RPMI7951 (cell line): Measurements from ENCODE around the gene SEMA6A. TPM values are rescaled to one million over a fixed set of nuclear protein-coding genes. Genes with fewer than 3 reads are reported as not detected.
"Not testable (repeated sequence)": the region's sequence is repeated elsewhere in the genome, so short reads cannot be mapped to it uniquely, and the experiment has no call there.

Source experiments
- DNase-seq: peaks from one replicate; pipeline ENCODE4 v3.0.0-alpha.2; 2012; ENCODE audit warnings: low read depth
- total RNA-seq: library from RNA; depleted of rRNA; stranded (reverse); fragments of >200 nt; shearing (Covaris generic); gene quantifications from 2 replicates; pipeline ENCODE4 v1.2.3, GENCODE V29; 2014

Gene SEMA6A
- total RNA-seq, 1 experiment from 2014 or later = 0.12 TPM

GRCh38 chr5:116553366-116553765, 21.3 kb downstream of the SEMA6A start:
- no peak for DNase-seq

- no peak for DNase-seq
These were observed 24.5 kb downstream of the SEMA6A start for GRCh38 chr5:116550082-116550481.

- DNase-seq = no peak
These were observed 27.9 kb downstream of the SEMA6A start for GRCh38 chr5:116546743-116547124.

GRCh38 chr5:116546033-116546742, 28.4 kb downstream of the SEMA6A start:
- DNase-seq = peak; percentile 39

GRCh38 chr5:116545465-116545864, 29.2 kb downstream of the SEMA6A start:
- not testable (repeated sequence) for DNase-seq

- DNase-seq = no peak
These were observed 29.9 kb downstream of the SEMA6A start for GRCh38 chr5:116544531-116545241.

GRCh38 chr5:116543501-116543900, 31.1 kb downstream of the SEMA6A start:
- DNase-seq = peak; percentile 50

- DNase-seq = no peak
These were observed 32.0 kb downstream of the SEMA6A start for GRCh38 chr5:116542619-116543018.

- no peak for DNase-seq
These were observed 35.4 kb downstream of the SEMA6A start for GRCh38 chr5:116539222-116539621.

- peak; percentile 19 for DNase-seq
These were observed 38.1 kb downstream of the SEMA6A start for GRCh38 chr5:116536316-116537083.

GRCh38 chr5:116534964-116535651, 39.5 kb downstream of the SEMA6A start:
- DNase-seq = no peak

- DNase-seq = no peak
These were observed 41.7 kb downstream of the SEMA6A start for GRCh38 chr5:116532762-116533525.

- DNase-seq = no peak
These were observed 43.0 kb downstream of the SEMA6A start for GRCh38 chr5:116531635-116532034.

- DNase-seq = no peak
These were observed 43.5 kb downstream of the SEMA6A start for GRCh38 chr5:116531117-116531516.

- DNase-seq = no peak
These were observed 44.3 kb downstream of the SEMA6A start for GRCh38 chr5:116530276-116530675.

- no peak for DNase-seq
These were observed 45.0 kb downstream of the SEMA6A start for GRCh38 chr5:116529615-116530014.

GRCh38 chr5:116528519-116529234, 45.9 kb downstream of the SEMA6A start:
- no peak for DNase-seq

- DNase-seq = no peak
These were observed 47.0 kb downstream of the SEMA6A start for GRCh38 chr5:116527582-116527981.

- no peak for DNase-seq
These were observed 48.9 kb downstream of the SEMA6A start for GRCh38 chr5:116525674-116526073.

- DNase-seq = no peak
These were observed 49.7 kb downstream of the SEMA6A start for GRCh38 chr5:116524966-116525365.
